SK-N-SH (cell line): ENCODE measurements around the gene PHYKPL.

Source experiments
- CHD2 ChIP-seq: fragments of 150-350 bp; IDR thresholded peaks from 2 replicates; pipeline ENCODE4 v1.6.1; 2018; ENCODE audit warnings: low read length; ENCODE audit not compliant: partially characterized antibody
- EP300 ChIP-seq, 2 experiments: IDR thresholded peaks; 2 replicates each; pipeline versions ENCODE4 v1.4.0 to v1.6.1; 2012; ENCODE audit warnings: borderline replicate concordance in 1 of 2, low read depth in 1 of 2, low read length in 1 of 2
- FOXM1 ChIP-seq: IDR thresholded peaks from 2 replicates; pipeline ENCODE4 v1.4.0; 2012; ENCODE audit warnings: low read depth, mild to moderate bottlenecking
- MXI1 ChIP-seq: IDR thresholded peaks from 2 replicates; pipeline ENCODE4 v1.6.1; 2012; ENCODE audit warnings: mild to moderate bottlenecking, low read depth, low read length, improper control_type of control experiment
- NFIC ChIP-seq: IDR thresholded peaks from 2 replicates; pipeline ENCODE4 v1.4.0; 2012; ENCODE audit warnings: borderline replicate concordance
- POLR2AphosphoS5 ChIP-seq: IDR thresholded peaks from 2 replicates; pipeline ENCODE4 v1.6.1; 2012; ENCODE audit warnings: low read depth, low read length
- SIN3A ChIP-seq: IDR thresholded peaks from 2 replicates; pipeline ENCODE4 v1.6.1; 2012; ENCODE audit warnings: low read depth, mild to moderate bottlenecking, low read length, moderate library complexity, borderline replicate concordance
- TAF1 ChIP-seq: IDR thresholded peaks from 2 replicates; pipeline ENCODE4 v1.6.1; 2012; ENCODE audit warnings: low read depth, mild to moderate bottlenecking, low read length, moderate library complexity, borderline replicate concordance
- TF ChIP-seq, protein P1 (sequence below): fragments of 200-600 bp; sonication (generic); IDR thresholded peaks from 2 replicates; pipeline ENCODE4 v1.6.1; 2017; ENCODE audit warnings: antibody characterized with exemption, mild to moderate bottlenecking, moderate library complexity
- TF ChIP-seq, protein P2 (sequence below): IDR thresholded peaks from 2 replicates; pipeline ENCODE4 v1.6.1; 2012; ENCODE audit warnings: mild to moderate bottlenecking, low read depth, low read length, moderate library complexity
- TF ChIP-seq, protein P3 (sequence below): IDR thresholded peaks from 2 replicates; pipeline ENCODE4 v1.4.0; 2012; ENCODE audit warnings: low read depth

DNA sequence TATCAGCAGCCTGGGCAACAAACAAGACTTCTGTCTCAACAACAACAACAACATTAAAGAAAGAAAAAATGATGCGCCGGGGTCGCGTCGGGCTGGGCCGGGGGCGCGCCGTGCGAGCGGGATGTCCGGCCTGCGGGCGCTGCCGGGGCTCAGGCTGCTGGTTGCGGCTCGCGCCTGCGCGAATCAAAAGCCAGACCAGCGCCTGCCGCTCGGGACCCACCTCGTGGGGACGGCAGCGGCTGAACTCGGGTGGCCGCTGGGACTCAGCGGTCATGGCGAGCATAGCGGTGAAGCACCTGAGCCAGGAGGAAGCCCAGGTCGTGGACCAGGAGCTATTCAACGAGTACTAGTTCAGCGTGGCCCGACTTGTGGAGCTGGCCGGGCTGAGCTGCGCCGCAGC lies 67.0 kb downstream of the PHYKPL start:
- TF ChIP-seq SIN3A (no peak), TAF1 (no peak), CHD2 (no peak), POLR2AphosphoS5 (no peak), NFIC (no peak), EP300 (IDR thresholded peaks at IDR 0.05; ENCODE audit: borderline replicate concordance in 1 of 2, low read depth in 1 of 2, low read length in 1 of 2) (no peak), MXI1 (no peak), FOXM1 (no peak)
- TF ChIP-seq, protein P1, sequence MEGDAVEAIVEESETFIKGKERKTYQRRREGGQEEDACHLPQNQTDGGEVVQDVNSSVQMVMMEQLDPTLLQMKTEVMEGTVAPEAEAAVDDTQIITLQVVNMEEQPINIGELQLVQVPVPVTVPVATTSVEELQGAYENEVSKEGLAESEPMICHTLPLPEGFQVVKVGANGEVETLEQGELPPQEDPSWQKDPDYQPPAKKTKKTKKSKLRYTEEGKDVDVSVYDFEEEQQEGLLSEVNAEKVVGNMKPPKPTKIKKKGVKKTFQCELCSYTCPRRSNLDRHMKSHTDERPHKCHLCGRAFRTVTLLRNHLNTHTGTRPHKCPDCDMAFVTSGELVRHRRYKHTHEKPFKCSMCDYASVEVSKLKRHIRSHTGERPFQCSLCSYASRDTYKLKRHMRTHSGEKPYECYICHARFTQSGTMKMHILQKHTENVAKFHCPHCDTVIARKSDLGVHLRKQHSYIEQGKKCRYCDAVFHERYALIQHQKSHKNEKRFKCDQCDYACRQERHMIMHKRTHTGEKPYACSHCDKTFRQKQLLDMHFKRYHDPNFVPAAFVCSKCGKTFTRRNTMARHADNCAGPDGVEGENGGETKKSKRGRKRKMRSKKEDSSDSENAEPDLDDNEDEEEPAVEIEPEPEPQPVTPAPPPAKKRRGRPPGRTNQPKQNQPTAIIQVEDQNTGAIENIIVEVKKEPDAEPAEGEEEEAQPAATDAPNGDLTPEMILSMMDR: no peak
- TF ChIP-seq, protein P2, sequence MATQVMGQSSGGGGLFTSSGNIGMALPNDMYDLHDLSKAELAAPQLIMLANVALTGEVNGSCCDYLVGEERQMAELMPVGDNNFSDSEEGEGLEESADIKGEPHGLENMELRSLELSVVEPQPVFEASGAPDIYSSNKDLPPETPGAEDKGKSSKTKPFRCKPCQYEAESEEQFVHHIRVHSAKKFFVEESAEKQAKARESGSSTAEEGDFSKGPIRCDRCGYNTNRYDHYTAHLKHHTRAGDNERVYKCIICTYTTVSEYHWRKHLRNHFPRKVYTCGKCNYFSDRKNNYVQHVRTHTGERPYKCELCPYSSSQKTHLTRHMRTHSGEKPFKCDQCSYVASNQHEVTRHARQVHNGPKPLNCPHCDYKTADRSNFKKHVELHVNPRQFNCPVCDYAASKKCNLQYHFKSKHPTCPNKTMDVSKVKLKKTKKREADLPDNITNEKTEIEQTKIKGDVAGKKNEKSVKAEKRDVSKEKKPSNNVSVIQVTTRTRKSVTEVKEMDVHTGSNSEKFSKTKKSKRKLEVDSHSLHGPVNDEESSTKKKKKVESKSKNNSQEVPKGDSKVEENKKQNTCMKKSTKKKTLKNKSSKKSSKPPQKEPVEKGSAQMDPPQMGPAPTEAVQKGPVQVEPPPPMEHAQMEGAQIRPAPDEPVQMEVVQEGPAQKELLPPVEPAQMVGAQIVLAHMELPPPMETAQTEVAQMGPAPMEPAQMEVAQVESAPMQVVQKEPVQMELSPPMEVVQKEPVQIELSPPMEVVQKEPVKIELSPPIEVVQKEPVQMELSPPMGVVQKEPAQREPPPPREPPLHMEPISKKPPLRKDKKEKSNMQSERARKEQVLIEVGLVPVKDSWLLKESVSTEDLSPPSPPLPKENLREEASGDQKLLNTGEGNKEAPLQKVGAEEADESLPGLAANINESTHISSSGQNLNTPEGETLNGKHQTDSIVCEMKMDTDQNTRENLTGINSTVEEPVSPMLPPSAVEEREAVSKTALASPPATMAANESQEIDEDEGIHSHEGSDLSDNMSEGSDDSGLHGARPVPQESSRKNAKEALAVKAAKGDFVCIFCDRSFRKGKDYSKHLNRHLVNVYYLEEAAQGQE: no peak
- TF ChIP-seq, protein P3, sequence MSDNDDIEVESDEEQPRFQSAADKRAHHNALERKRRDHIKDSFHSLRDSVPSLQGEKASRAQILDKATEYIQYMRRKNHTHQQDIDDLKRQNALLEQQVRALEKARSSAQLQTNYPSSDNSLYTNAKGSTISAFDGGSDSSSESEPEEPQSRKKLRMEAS: no peak
